HG03342 (cell line): ENCODE results near the gene MSANTD1.
"Not testable (repeated sequence)": the region's sequence is repeated elsewhere in the genome, so short reads cannot be mapped to it uniquely, and the experiment has no call there.

Experiments used
- ATAC-seq: cut with Tn5 transposase; IDR thresholded peaks from one replicate; pipeline ENCODE4 v1.9.1; 2021; ENCODE audit warnings: mild to moderate bottlenecking, moderate library complexity; ENCODE audit not compliant: unreplicated experiment

Gene MSANTD1

DNA sequence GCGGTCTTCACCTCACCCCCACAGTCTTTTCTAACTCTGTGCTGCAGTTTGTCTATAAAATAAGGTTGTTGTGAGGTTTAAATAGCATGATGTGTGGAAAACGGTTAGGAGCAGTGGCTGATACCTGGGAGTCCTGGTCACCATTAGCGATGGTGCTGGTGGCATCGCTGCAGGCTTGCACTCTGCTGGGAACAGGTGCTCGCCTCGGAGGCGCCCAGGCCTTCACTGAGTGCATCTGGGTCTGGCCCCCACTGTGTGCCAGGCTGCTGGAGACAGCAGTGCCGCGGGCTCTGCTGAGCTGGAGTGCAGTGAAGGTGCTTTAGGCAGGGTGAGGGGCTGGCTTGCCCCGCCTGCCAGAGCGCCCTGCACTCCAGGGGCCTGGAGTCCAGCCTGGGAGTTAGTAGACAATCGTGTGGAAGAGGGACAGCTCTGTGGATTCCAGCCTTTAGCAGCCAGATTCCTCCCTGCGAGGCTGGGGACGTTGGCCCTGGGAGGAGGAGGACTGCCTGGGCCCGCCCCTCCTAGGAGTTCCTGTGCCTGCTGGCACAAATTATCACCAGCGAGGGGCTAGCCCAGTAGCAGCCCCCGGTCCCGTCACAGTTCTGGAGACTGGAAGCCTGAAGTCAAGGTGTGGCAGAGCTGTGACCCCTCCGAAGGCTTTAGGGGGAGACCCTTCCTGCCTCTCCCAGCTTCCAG lies 51.2 kb downstream of the MSANTD1 start:
- ATAC-seq = no peak

DNA sequence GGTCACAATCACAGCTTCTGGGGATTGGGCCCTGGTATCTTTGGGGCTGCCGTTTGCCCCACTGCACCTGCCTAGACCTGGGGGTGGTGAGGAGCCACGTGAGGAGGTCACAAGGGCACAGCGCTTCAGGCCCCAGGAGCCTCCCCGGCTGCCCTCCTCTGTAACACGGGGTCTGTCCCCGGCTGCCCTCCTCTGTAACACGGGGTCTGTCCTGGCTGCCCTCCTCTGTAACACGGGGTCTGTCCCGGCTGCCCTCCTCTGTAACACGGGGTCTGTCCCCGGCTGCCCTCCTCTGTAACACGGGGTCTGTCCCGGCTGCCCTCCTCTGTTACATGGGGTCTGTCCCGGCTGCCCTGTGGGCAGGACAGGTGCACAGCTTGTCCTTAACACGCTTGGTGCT lies 51.9 kb downstream of the MSANTD1 start:
- not testable (repeated sequence) for ATAC-seq

- ATAC-seq = no peak
Observed at GRCh38 chr4:3301450-3302172, 52.7 kb downstream of the MSANTD1 start.

DNA sequence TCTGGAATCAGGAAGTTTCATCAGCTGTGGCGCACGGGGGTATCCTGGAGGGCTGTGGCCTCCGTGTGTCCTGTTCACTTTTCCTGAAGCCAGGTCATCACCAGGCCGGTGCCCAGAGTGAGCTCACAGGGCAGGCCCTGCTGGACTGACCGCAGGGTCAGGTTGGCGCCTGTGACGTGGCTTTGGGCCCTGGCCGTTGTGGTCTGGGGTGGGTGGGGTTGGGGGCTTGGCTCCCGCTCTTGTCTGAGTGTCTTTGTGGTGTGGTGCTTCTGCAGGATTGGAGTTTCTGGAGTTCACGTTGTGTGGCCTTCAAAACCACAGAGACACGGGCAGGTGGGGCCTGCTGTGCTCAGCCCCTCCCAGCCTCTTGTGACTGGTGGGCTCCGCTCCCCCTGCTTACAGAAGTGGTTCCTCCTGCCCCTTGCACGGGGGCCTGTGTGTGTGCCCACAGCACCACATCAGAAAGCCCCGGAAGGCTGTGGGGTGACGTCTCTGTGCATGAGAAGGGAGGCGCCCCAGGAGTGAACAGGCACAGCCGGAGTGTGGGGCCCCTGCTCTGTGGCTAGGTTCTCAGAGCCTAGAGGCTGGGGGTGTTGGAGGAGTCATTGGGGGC lies 53.3 kb downstream of the MSANTD1 start:
- ATAC-seq = no peak

DNA sequence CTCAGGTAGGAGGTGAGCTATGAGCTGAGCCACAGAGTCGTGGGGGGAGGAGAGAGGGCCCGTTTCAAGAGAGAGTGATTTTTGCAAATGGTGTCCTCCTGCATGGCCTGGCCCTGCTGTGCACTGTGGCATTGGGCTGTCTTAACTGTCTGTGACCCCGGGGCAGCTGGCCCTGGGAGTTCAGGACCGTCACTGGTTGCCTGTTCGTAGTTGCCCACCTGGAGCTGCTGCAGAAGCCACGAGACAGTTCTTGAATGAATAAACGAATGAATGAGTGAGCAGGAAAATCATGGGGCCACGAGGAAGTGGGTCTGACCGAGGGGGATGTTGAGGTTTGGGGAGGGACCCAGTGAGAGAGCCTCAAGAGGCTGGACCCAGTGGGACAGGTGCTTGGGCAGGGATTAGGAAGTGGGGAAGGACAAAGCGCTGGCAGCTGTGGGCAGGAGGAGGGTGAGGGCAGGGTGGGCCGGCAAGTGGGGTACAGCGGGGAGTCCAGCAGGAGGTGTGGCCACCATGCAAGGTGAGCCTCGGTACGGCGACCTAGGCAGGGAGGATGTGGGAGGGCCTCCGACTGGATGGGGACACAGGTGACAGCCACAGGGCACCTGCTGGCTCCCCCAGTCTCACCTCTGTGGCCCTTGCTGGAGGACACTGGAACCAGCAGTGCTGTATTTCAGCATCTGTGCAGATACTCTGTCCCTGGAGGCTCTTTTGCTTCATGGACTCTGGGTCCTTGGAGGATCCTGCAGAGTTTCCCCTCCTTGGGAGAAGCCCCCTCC lies 54.0 kb downstream of the MSANTD1 start:
- ATAC-seq = no peak

DNA sequence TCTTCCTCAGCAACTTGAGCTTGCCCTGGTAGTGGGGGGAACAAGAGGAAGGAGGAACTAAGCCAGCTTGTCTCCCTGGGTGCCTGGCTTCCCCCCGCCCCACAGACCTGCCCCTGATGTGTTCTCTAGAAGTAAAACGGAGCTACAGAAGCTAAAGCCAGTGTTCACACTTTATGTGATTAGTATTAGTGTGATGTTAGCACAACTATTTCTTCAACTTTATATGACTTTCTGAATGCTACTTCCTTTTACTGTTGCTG lies 54.5 kb downstream of the MSANTD1 start:
- no peak for ATAC-seq

- ATAC-seq = no peak
Observed at GRCh38 chr4:3303923-3304710, 55.2 kb downstream of the MSANTD1 start.

- ATAC-seq = no peak
Observed at GRCh38 chr4:3304831-3305609, 56.1 kb downstream of the MSANTD1 start.

- no peak for ATAC-seq
Observed at GRCh38 chr4:3305610-3306371, 56.8 kb downstream of the MSANTD1 start.
